Measurements from ENCODE around the gene KRT33B. TPM values are rescaled to one million over a fixed set of nuclear protein-coding genes. Genes with fewer than 3 reads are reported as not detected.

KRT33B gene
- total RNA-seq, 3 donors from 2014 or later: not detected

DNA sequence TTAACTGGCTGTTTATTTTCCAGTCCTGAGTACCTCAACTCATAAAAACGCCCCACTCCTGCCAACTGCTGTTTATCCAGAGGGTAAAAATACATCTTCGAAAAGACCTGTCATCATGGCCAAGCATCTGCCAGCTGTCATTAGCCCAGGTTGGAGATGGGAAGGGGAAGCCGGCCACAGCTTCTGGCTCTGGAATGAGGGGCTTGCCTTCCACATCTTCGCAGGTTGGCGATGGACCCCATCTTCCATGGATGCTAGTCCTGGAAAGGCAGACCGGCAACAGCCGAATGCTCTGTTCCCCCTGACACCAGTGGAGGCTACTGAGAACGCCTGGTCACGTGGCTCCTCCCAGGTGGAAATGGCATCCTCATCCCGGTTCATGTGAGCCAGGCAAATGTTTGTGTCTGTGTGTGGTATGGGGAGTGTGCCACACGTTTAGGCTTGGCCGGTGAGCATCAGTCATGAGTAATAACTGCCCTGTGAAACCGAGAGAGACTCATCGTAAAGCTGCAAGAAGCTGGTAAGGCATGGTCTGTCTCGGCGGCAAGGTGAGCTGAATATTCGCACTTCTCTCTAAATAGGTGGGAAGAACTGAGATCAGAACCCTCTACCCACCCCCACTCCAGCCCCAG is 53.7 kb downstream of the KRT33B start:
- intact Hi-C loops (cut with DNase I, micrococcal nuclease): no loop called here
- Histone ChIP-seq H3K4me3 (no peak overlapping the region), H3K9me3 (peaks cover 5% of the 10 kb centered on the region), H3K36me3 (ENCODE audit: low read depth) (no peaks in the 10 kb centered on the region), H3K4me1 (ENCODE audit: low read depth) (no peaks in the 10 kb centered on the region)
- ATAC-seq: no peak
- TF ChIP-seq, protein P1, sequence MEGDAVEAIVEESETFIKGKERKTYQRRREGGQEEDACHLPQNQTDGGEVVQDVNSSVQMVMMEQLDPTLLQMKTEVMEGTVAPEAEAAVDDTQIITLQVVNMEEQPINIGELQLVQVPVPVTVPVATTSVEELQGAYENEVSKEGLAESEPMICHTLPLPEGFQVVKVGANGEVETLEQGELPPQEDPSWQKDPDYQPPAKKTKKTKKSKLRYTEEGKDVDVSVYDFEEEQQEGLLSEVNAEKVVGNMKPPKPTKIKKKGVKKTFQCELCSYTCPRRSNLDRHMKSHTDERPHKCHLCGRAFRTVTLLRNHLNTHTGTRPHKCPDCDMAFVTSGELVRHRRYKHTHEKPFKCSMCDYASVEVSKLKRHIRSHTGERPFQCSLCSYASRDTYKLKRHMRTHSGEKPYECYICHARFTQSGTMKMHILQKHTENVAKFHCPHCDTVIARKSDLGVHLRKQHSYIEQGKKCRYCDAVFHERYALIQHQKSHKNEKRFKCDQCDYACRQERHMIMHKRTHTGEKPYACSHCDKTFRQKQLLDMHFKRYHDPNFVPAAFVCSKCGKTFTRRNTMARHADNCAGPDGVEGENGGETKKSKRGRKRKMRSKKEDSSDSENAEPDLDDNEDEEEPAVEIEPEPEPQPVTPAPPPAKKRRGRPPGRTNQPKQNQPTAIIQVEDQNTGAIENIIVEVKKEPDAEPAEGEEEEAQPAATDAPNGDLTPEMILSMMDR (IDR thresholded peaks at IDR 0.05): no peak
- DNase-seq: no peak

DNA sequence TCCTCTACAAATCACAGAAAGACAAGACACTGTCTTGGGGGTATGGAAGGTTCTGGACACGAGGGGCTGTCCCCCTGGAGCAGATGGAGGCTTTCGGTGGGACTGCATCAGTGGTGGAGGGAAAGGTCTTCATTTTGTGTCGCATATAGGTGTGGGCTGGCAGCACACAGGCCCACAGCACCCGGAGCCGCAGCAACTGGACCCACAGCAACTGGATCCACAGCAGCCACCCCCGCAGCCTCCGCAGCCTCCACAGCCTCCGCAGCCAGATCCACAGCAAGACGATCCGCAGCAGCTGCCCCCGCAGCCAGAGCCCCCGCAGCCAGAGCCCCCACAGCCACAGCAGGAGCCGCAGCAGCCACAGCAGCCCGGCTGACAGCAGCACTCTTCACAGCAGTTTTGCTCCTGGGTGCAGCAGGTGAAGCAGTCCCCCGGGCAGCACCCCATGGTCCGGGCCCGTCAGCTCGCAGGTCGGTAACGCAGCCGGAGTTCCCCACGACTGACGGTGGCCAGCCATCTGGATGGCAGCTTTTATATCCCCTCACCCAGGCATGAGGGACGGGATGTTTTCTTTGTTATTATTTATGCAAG is 54.3 kb downstream of the KRT33B start, which contains the start of gene KRTAP17-1:
Gene KRTAP17-1, minus strand, starts transcription at position 507 of the 591 bp plus-strand sequence. Its CDS starts 60 bp downstream, at position 447.
- TF ChIP-seq, protein P1 (IDR thresholded peaks at IDR 0.05): no peak
- intact Hi-C loops (cut with DNase I, micrococcal nuclease): no loop called here
- Histone ChIP-seq H3K4me3 (no peak within 1 kb of the TSS), H3K36me3 (ENCODE audit: low read depth) (no peaks in the 10 kb centered on the region), H3K9me3 (peaks cover 5% of the 10 kb centered on the region), H3K4me1 (ENCODE audit: low read depth) (no peaks in the 10 kb centered on the region)
- no peak for ATAC-seq
- no peak for DNase-seq

Other genes with a start within 250 kb of the KRT33B start
- not detected for gene KRTAP4-12, start 245.6 kb downstream of the KRT33B start, total RNA-seq
- not detected for gene KRTAP4-6, start 229.3 kb downstream of the KRT33B start, total RNA-seq
- gene KRTAP4-5, start 220.0 kb downstream of the KRT33B start, total RNA-seq: not detected
- gene KRTAP4-4, start 209.1 kb downstream of the KRT33B start, total RNA-seq: not detected
- gene KRTAP4-3, start 201.6 kb downstream of the KRT33B start, total RNA-seq: not detected
- not detected for gene KRTAP4-2, start 191.6 kb downstream of the KRT33B start, total RNA-seq
- gene KRTAP4-1, start 184.9 kb downstream of the KRT33B start, total RNA-seq: under 1 TPM in 1 of 3 donors, not detected in 2; 0.84 TPM
- gene KRTAP9-1, start 179.9 kb downstream of the KRT33B start, total RNA-seq: not detected
- not detected for gene KRTAP9-2, start 143.2 kb downstream of the KRT33B start, total RNA-seq
- not detected for gene KRTAP9-3, start 137.4 kb downstream of the KRT33B start, total RNA-seq
- gene KRTAP9-8, start 131.8 kb downstream of the KRT33B start, total RNA-seq: not detected
- not detected for gene KRTAP9-4, start 120.1 kb downstream of the KRT33B start, total RNA-seq
- not detected for gene KRTAP9-9, start 114.4 kb downstream of the KRT33B start, total RNA-seq
- not detected for gene KRTAP9-6, start 104.4 kb downstream of the KRT33B start, total RNA-seq
- gene KRTAP9-7, start 94.1 kb downstream of the KRT33B start, total RNA-seq: not detected
- not detected for gene KRTAP29-1, start 67.0 kb downstream of the KRT33B start, total RNA-seq
- gene KRTAP16-1, start 60.5 kb downstream of the KRT33B start, total RNA-seq: not detected
- gene KRTAP17-1, start 54.1 kb downstream of the KRT33B start, total RNA-seq: not detected
- not detected for gene KRT33A, start 19.0 kb downstream of the KRT33B start, total RNA-seq
- not detected for gene KRT34, start 12.5 kb upstream of the KRT33B start, total RNA-seq
- gene KRT31, start 27.8 kb upstream of the KRT33B start, total RNA-seq: not detected
- not detected for gene KRT37, start 54.8 kb upstream of the KRT33B start, total RNA-seq
- gene KRT38, start 71.2 kb upstream of the KRT33B start, total RNA-seq: not detected
- gene KRT32, start 97.6 kb upstream of the KRT33B start, total RNA-seq: not detected
- gene KRT35, start 111.3 kb upstream of the KRT33B start, total RNA-seq: not detected
- not detected for gene KRT36, start 120.1 kb upstream of the KRT33B start, total RNA-seq
- 1 to 10 TPM in 1 of 3 donors, not detected in 2; 3.7 TPM for gene KRT13, start 135.8 kb upstream of the KRT33B start, total RNA-seq
- gene KRT15, start 149.1 kb upstream of the KRT33B start, total RNA-seq: 10 to 100 TPM in 1 of 3 donors, 1 to 10 TPM in 2; 5.0 to 16.5 (median 5.4) TPM
- gene KRT19, start 158.5 kb upstream of the KRT33B start, total RNA-seq: 1,000 to 10,000 TPM in 2 of 3 donors, 100 to 1,000 TPM in 1; 723 to 2,357 (median 1,709) TPM
- not detected for gene KRT9, start 202.2 kb upstream of the KRT33B start, total RNA-seq
- under 1 TPM in 1 of 3 donors, not detected in 2; 0.67 TPM for gene KRT14, start 217.1 kb upstream of the KRT33B start, total RNA-seq
- not detected for gene KRT16, start 243.0 kb upstream of the KRT33B start, total RNA-seq